Body of pancreas (tissue), 4 donors: ENCODE measurements around the gene OGFOD3.

Experiments
- POLR2A ChIP-seq, 3 donors: fragments of 450-650 bp; IDR thresholded peaks; one replicate each; pipeline ENCODE4 v1.6.1; 2016; ENCODE audit warnings: antibody characterized with exemption in 3 of 3, mild to moderate bottlenecking in 2 of 3
- TF ChIP-seq, protein P1 (sequence below), 7 experiments: fragments of 450-650 bp in 4 of 7; fragments of 200-600 bp in 3 of 7; sonication (generic) in 3 of 7; IDR thresholded peaks; one replicate each; pipeline ENCODE4 v1.5.1; 2016 to 2019; ENCODE audit warnings: antibody characterized with exemption in 7 of 7

GRCh38 chr17:82428546-82428945 lies 10.2 kb upstream of the OGFOD3 start:
- TF ChIP-seq, protein P1, sequence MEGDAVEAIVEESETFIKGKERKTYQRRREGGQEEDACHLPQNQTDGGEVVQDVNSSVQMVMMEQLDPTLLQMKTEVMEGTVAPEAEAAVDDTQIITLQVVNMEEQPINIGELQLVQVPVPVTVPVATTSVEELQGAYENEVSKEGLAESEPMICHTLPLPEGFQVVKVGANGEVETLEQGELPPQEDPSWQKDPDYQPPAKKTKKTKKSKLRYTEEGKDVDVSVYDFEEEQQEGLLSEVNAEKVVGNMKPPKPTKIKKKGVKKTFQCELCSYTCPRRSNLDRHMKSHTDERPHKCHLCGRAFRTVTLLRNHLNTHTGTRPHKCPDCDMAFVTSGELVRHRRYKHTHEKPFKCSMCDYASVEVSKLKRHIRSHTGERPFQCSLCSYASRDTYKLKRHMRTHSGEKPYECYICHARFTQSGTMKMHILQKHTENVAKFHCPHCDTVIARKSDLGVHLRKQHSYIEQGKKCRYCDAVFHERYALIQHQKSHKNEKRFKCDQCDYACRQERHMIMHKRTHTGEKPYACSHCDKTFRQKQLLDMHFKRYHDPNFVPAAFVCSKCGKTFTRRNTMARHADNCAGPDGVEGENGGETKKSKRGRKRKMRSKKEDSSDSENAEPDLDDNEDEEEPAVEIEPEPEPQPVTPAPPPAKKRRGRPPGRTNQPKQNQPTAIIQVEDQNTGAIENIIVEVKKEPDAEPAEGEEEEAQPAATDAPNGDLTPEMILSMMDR (IDR thresholded peaks at IDR 0.05): no peak
- TF ChIP-seq POLR2A (IDR thresholded peaks at IDR 0.05): no peak
